CD4-positive, alpha-beta T cell treated with Interleukin-21 for 1 hour (primary cell): ENCODE results near the gene KIAA0040.

Experiments used
- DNase-seq: peaks from one replicate; pipeline ENCODE4 v3.0.0-alpha.2; 2020

The KIAA0040 gene

DNA sequence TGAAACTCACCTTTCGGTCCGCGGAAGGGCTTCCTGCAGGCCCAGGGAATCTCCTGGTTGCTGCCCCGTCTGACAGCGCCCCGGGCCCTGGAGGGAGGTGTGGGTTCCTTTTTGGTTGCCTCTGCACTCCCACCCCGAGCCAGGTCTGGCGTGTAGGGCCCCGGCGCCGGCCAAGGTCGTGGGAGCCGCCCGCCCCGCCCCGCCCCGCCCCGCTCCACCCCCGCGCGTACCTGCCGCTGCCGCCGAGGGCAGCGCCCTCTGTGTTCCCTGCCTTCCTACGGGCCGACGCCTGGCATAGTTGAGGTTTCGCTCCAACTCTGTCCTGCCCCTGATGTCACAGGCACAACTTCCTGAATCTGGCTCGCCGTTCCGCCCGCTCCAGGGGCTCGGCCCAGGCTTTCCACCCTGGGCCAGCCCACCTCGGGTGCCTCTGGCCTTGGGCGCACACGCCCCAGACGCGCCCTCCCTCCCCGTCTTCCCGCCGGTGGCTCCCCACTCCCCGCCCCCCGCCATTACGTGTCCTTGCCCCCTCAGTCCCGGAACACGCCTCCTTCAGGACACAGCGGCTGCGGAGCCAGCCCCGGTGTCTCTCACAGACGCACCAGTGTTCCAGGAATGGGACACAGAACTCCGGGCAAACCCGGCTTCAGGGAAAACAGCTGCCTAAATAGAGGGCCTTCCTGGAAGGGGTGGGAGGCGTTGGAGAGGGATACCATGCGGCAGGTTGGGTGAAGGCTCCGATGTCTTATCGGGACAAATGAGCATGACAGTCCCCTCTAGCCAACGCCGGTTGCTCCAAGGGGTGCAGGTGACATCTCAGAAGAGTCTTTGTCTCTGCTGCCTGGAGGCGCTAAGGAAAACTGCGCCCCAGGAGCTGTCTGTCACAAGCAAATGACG is at the start of gene KIAA0040:
TSS of gene KIAA0040 (minus strand) at position 147 of the 897 bp plus-strand sequence. CDS start 31,763 bp downstream, outside the sequence.
- DNase-seq = peak; percentile 66

DNA sequence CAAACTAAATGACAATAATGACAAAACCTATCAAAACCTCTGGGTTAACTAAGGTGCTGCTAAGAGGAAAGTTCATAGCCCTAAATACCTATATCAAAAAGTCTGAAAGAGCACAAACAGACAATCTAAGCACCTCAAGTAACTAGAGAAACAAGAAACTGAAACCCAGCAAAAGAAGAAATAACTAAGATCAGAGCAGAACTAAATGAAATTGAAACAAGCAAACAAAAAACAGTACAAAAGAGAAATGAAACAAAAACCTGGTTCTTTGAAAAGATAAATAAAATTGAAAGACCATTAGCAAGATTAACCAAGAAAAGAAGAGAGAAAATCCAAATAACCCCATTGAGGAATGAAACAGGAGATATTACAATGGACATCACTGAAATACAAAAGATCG is 44.8 kb upstream of the KIAA0040 start:
- DNase-seq = no peak

DNA sequence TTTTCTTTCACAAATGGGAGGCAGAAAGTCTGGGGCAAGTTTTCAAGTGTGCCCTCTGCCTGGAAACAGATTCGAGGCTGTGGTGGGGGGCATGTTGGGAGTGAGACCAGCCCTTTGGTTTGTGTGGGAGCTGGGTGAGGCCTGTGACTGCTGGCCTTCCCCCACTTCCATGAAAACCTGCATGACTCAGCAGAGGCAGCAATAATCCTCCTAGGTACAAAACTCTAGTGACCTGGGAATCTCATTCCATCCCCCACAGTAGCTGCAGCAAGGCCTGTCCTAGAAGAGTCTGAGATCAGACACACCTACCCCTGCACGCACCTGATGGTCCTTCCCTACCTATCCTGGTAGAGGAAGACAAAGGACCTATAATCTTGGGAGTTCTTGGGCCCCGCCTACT is 42.1 kb upstream of the KIAA0040 start:
- DNase-seq = no peak

- DNase-seq = no peak
These were observed 39.8 kb upstream of the KIAA0040 start for GRCh38 chr1:175232335-175232734.

DNA sequence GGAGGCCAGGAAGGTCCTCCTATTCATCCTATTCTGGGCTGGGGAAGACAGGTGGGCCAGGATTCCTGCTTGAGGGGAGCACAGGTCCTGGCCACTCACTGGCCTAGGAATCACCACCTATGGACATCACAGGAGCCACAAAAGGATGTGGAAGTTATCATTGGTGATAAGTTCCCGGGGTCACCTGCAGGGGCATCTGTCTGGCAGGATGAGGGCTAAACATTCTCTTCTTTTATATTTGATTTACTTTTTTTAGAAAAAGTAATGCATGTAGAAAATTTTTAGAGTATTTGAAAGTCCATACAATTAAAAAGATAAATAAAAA is 33.2 kb upstream of the KIAA0040 start:
- DNase-seq = no peak

GRCh38 chr1:175222296-175222938 is 29.8 kb upstream of the KIAA0040 start:
- no peak for DNase-seq

DNA sequence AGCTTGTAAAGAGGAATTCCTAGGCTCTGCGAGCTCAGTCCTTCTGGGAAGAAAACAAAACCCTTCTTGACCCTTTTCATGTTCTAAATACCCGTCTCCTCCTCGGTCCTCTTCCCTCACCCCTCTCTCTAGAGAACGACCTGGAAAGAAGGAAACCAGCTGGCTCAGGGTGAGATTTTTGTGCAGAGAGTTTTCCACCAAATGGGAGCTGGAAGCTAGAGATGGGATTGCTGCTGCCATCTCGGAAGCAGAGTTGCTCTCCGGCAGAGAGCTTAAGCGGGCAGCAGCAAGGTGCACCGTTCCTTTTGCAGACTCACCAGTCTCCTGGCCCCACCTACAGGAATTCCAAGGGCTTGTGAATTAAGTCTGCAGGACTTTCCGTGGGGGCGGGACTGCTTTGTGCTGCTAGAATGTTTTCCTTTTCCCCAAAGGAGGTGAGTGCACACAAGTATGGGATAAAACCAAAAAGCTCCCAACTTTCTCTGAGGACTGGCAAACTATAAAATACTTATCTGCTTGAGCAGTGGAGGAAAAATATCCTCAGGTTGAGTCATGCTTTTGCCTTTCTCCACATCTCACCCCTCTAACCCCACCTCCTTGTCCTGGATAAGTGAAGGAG is 29.1 kb upstream of the KIAA0040 start:
- DNase-seq = no peak

DNA sequence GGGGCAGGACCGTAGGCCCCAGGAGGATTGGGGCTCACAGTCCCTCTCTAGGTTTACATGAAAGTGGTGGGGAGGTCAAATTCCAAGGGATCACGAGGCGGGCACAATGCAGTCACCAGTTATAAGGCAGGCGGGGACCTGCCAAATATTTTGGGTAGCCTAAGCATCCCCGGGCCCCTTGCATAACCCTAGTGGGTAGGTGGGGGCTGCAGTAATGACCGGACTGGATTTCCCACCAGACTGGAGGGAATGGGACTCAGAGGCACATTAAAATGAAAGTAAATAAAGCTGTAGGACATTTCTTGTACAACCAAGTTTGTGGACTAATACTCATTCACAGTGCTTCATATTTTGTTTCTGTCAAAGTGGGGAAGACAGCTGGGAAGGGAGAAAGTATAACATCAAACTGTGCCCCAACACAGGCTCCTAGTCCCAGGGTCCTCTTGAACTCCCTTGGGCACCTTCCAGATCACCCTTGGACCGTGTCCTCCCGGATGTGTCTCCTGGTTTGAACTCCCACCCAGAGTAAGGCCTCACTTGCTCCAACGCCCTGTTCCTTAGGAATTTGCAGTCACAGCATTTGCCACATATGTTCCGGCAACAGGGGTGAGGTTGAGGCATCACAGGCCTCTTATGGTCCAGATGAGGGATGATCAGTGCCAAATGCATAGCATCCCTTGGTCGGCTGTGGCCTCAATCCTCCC is 28.4 kb upstream of the KIAA0040 start:
- no peak for DNase-seq

DNA sequence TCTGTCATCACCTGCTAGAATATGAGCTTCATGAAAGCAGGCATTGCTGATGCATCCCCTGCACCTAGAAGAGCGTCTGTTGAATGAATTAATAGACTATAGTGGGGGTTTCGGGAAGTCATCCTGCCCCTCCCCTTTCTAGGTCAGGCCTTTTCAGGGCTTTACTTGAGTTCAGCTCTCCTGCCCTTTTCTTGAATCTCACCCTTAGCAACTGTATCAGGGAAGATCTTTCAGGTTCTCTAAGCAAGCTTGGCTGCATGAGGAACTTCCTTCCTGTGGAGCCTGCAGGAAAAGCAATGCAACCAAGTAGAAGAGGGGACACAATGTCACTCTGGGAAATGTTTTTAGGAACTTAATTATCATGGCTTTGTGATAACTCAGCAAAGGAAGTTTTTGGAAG is 27.2 kb upstream of the KIAA0040 start:
- DNase-seq = no peak

DNA sequence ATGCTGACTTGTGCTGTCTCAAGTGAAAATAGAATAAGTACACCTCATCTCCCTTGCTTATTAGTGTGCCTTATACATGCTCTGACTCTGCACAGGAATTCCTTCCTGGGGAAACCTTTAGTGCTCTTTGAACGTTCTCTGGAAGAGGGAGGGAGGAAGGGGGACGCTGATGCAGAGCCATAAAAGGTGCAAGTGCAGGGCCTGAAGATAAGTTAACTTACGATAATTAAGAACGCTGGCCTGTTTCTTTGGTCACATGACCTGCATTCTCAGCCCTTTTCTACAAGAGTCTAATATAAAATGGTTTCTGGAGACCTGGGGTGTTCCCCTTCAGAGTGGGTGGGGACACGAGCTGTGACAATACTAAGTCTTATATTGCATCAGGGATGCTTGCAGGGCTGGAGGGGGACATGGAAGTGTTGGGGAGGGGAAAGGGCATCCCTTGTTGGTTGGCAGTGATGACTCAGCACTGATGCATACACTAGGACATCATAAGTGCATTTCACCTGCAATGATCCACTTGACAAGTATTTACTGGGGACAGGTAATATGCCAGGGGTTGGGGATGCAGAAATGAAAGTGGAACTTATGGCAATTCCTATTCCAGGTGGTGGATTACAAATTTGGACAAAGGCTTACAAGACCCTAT is 26.3 kb upstream of the KIAA0040 start:
- DNase-seq = no peak

DNA sequence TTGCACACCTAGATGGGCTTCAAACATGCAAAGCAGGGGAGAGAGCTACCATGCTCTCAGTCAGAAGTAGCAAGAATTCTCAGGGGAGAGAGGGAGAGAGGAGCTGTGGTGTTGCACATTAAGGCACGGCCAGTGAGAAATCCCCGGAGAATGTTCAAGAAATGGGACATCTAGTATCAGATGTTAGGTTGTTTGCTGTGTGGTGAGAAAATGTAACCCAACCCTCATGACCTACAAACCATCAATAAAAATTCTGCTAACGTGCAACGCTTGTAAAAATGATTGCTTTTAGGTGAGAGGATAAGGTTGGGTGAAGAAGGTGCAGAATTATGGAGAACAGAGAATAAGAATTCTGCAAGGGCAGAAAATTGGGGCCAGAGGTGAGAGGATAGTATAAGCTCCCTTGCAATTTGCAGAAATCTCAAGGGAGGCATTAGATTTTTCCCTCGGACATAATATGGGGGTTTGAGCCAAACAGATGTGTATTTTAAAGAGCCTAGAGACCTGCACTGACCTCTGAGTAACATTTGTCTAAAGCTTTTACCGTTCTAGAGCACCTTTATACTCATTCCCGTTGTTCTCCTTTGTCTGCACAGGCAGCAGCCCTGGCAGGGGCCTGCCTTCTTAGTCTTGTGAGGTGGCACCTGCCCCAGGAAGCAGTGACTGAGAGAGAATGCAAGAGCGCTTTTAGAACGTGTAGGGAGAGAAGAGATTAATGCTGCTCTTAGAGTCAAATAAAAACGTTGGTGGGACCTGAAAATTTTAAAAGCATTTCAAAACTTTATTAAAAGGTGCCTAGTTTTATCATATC is 25.4 kb upstream of the KIAA0040 start:
- DNase-seq = no peak

GRCh38 chr1:175216444-175216843 is 23.9 kb upstream of the KIAA0040 start:
- DNase-seq = no peak

- DNase-seq = no peak
These were observed 19.1 kb upstream of the KIAA0040 start for GRCh38 chr1:175211656-175212055.

DNA sequence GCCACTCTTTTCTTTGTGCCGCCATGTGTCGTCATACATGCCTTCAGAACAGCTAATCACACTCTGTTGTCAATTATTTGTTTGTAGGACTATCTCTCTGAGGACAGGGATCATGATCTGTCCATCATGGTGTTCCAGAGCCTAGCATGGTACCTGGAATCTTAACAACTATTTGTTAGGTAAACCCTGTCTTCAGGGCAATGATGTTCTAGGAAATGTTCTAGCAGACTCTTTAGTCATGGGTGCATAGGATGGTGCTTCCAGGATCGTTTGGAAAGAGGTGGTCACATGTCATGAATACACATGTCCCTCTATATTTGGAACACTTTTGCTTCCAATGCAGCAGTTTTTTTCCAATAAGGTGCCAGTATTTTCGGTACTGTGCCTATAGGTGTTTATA is 18.2 kb upstream of the KIAA0040 start:
- DNase-seq = no peak

DNA sequence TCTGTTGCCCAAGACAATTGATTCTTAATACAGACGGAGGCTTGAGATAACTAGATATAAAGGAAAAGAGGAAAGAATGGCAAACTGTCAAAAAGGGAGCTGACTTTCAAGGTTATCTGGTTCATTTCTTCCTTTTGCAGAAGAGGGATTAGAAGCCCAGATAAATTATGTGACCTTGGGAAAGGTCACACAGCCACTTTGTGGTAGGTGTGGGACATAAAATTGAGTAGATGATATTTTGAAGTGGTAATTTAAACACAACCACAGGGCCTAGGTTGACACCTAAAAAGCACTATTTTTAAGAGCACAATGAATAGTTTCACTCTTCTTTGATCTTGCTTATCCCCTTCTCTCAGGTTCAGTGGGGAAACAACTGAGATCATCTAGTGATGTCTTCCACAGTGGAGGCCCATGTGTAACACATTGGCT is 16.9 kb upstream of the KIAA0040 start:
- peak; percentile 42 for DNase-seq

DNA sequence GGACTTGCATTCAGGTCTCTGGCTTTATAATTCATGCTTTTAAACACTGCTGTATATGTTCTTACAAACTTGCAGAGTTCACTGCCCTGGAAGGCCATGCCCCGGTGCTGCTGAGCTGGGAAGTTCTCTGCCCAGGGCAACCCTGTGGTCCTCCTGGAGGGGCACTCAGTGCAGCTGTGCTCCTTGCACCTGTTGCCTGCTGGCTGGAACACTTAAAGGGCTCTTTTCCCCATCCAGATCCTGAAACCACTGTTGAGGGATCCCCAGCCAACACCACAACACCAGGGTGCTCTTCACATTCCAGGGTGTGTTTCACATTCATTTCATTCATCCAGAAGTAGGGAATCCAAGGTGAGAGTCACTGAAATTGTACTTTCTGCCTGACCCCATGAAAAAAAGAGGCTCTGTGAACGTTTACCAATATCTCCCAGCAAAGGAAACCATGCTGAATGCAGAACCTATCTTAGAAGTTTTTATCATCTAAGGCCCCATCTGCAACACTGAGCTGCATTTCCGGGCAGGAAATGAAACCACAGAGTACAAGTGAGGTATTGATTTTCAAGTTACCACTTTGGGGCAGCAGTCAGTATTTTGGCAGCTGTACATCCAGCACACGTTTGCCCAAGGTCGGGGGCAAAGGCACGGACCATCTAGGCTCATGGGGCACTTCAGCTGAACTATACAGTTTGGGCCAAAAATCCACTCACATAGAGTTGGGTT is 16.4 kb upstream of the KIAA0040 start:
- peak; percentile 76 for DNase-seq

DNA sequence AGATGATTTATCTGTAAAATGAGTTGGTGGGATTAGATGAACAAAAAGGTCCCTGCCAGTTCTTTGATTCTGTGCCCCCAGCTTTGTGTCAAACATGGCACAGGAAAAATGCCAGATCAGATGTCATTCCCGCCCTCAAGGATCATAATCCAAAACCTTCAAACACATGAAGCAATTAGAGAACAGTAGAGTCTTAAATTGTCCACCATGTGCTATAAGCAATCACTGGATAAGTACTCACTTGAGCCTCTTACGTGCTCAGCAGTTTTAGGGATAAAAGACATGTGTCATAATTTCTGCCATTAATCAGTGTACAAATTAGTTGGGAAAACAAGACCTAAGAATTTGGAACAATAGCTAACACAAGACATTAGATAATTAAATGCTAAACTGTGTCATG is 15.4 kb upstream of the KIAA0040 start:
- DNase-seq = no peak

GRCh38 chr1:175206687-175207086 is 14.1 kb upstream of the KIAA0040 start:
- DNase-seq = no peak

- no peak for DNase-seq
These were observed 11.8 kb upstream of the KIAA0040 start for GRCh38 chr1:175204330-175204729.

DNA sequence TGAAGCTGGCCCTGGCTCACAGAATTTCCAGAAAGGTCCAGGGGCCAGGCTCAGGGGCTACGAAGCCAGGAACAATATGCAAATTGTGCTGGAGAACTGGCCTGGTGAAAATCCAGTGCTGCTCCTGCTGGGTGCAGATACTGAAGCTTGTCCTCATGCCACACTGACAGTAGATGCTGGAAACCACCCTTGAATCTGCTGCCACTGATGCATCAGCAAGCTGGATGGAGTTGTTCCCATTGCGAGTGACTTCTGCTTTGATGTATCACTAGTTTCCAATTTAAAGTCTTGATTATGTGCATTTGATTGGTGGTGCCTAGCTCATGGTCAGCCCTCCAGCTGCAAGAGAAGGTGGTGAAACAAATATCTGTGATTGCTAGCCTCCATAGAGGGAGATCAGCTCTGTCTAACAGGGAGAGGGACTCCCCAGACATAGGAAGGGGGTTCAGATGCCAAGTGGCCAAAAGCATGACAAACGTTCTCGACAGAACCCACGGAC is 11.0 kb upstream of the KIAA0040 start:
- DNase-seq = no peak
